Heart left ventricle (tissue), 13 donors: ENCODE data around the gene RAB13.

Source experiments
- POLR2A ChIP-seq, 2 donors: fragments of 450-650 bp; IDR thresholded peaks; one replicate each; pipeline ENCODE4 v1.6.1; 2017; ENCODE audit warnings: antibody characterized with exemption in 2 of 2, mild to moderate bottlenecking in 2 of 2, moderate library complexity in 2 of 2
- TF ChIP-seq, protein P1 (sequence below), 12 donors: fragments of 200-600 bp; sonication (generic) in 4 of 12; IDR thresholded peaks; one replicate each; pipeline versions ENCODE4 v1.5.0 to v1.8.0; 2018 to 2022; ENCODE audit warnings: antibody characterized with exemption in 12 of 12, mild to moderate bottlenecking in 5 of 12
- donor health status: ischemic (EF 13 %, LVEDD 7.1; RV severe dilation, severe dysfunction).
- donor health status: DM: no; HTN: yes; CAD: no.
- donor health status: DM: no; HTN: no; CAD: no.
- donor health status: ischemic (EF 25% LVEDD 6.9; RV normal size, moderate dysfunction).
- donor health status: ischemic (EF 25% LVEDD 5.7; RV mildly dilated, moderate dysfunction).
- donor health status: ischemic (EF 35%, LVEDD 5.7; RV mildly dilated, moderate dysfunction).
- donor health status: nonischemic (EF 11% LVEDD 7.7; RV severe dilation, severe dysfunction).
- donor health status: DM: yes; HTN: yes; CAD: no.
- donor health status: PGD.
- donor health status: ischemic (EF 29% LVEDD 5.4; RV normal size, mild dysfunction).
- donor health status: nonischemic (EF 23%, LVEDD 6.1; RV moderate dilation, normal function).

GRCh38 chr1:153934746-153935145, 51.4 kb downstream of the RAB13 start:
- TF ChIP-seq, protein P1, sequence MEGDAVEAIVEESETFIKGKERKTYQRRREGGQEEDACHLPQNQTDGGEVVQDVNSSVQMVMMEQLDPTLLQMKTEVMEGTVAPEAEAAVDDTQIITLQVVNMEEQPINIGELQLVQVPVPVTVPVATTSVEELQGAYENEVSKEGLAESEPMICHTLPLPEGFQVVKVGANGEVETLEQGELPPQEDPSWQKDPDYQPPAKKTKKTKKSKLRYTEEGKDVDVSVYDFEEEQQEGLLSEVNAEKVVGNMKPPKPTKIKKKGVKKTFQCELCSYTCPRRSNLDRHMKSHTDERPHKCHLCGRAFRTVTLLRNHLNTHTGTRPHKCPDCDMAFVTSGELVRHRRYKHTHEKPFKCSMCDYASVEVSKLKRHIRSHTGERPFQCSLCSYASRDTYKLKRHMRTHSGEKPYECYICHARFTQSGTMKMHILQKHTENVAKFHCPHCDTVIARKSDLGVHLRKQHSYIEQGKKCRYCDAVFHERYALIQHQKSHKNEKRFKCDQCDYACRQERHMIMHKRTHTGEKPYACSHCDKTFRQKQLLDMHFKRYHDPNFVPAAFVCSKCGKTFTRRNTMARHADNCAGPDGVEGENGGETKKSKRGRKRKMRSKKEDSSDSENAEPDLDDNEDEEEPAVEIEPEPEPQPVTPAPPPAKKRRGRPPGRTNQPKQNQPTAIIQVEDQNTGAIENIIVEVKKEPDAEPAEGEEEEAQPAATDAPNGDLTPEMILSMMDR (IDR thresholded peaks at IDR 0.05), result no peak
- no peak for TF ChIP-seq POLR2A (IDR thresholded peaks at IDR 0.05)
